ENCODE data around the gene TRIM29.

TRIM29 gene

DNA sequence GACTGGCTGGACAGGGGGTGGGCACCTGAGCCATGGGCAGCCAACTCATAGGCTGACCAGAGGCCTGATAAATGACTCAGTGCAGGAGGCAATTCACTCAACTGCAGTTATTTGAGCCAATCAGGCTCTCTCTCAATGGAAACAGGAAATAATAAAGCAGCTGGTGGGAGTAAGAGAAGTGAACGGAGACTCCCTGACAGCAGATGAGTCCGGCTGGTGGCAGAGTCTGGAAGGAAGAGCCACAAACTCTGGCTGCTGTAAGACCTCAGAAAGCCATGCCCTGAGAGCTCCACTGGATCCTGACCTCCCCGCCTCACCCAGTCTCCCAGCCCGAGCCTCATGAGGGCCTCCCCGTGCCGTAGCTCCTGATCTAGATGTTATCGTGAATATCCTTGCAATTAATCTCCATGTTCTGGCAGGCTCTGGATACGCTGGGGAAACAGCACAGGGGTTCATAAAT lies 69.8 kb downstream of the TRIM29 start:
- TF ChIP-seq TCF12 (IDR thresholded peaks at IDR 0.05; ENCODE audit: low read depth) (no peak), TAF1 (IDR thresholded peaks at IDR 0.05; ENCODE audit: low read depth) (no peak), CREB1 (IDR thresholded peaks at IDR 0.05; ENCODE audit: low read depth) (no peak), ZBTB7A (IDR thresholded peaks at IDR 0.05; ENCODE audit: low read depth) (no peak), EGR1 (IDR thresholded peaks at IDR 0.05) (no peak), NFIC (IDR thresholded peaks at IDR 0.05) (no peak), FOXM1 (IDR thresholded peaks at IDR 0.05; ENCODE audit: borderline replicate concordance, low read depth) (no peak), MAX (IDR thresholded peaks at IDR 0.05) (no peak), YY1 (IDR thresholded peaks at IDR 0.05; ENCODE audit: low read depth) (no peak), RAD21 (IDR thresholded peaks at IDR 0.05; ENCODE audit: low read depth) (no peak), TEAD4 (IDR thresholded peaks at IDR 0.05) (no peak), EP300 (IDR thresholded peaks at IDR 0.05; ENCODE audit: borderline replicate concordance) (no peak)
- TF ChIP-seq, protein P1, sequence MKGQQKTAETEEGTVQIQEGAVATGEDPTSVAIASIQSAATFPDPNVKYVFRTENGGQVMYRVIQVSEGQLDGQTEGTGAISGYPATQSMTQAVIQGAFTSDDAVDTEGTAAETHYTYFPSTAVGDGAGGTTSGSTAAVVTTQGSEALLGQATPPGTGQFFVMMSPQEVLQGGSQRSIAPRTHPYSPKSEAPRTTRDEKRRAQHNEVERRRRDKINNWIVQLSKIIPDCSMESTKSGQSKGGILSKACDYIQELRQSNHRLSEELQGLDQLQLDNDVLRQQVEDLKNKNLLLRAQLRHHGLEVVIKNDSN (IDR thresholded peaks at IDR 0.05), result no peak

GRCh38 chr11:120067438-120068113 lies 70.3 kb downstream of the TRIM29 start:
- TF ChIP-seq EP300 (IDR thresholded peaks at IDR 0.05; ENCODE audit: borderline replicate concordance) (no peak), TCF12 (IDR thresholded peaks at IDR 0.05; ENCODE audit: low read depth) (no peak), REST (IDR thresholded peaks at IDR 0.05; ENCODE audit: low read depth) (no peak), YY1 (IDR thresholded peaks at IDR 0.05; ENCODE audit: low read depth) (no peak), FOXM1 (IDR thresholded peaks at IDR 0.05; ENCODE audit: borderline replicate concordance, low read depth) (no peak), RAD21 (IDR thresholded peaks at IDR 0.05; ENCODE audit: low read depth) (no peak), CREB1 (IDR thresholded peaks at IDR 0.05; ENCODE audit: low read depth) (no peak), CEBPB (IDR thresholded peaks at IDR 0.05) (no peak), EGR1 (IDR thresholded peaks at IDR 0.05) (no peak), ZBTB7A (IDR thresholded peaks at IDR 0.05; ENCODE audit: low read depth) (no peak), TEAD4 (IDR thresholded peaks at IDR 0.05) (no peak), NFIC (IDR thresholded peaks at IDR 0.05) (no peak), TAF1 (IDR thresholded peaks at IDR 0.05; ENCODE audit: low read depth) (no peak), MAX (IDR thresholded peaks at IDR 0.05) (no peak)
- TF ChIP-seq, protein P1 (IDR thresholded peaks at IDR 0.05), result no peak

- no peak for TF ChIP-seq EGR1 (IDR thresholded peaks at IDR 0.05)
- TF ChIP-seq, protein P1 (IDR thresholded peaks at IDR 0.05), result no peak
- TF ChIP-seq CREB1 (IDR thresholded peaks at IDR 0.05; ENCODE audit: low read depth), result no peak
- no peak for TF ChIP-seq FOXM1 (IDR thresholded peaks at IDR 0.05; ENCODE audit: borderline replicate concordance, low read depth)
- TF ChIP-seq TAF1 (IDR thresholded peaks at IDR 0.05; ENCODE audit: low read depth), result no peak
- no peak for TF ChIP-seq MAX (IDR thresholded peaks at IDR 0.05)
- TF ChIP-seq ZBTB7A (IDR thresholded peaks at IDR 0.05; ENCODE audit: low read depth), result no peak
- TF ChIP-seq CEBPB (IDR thresholded peaks at IDR 0.05), result no peak
These were observed 71.0 kb downstream of the TRIM29 start for GRCh38 chr11:120066738-120067437.

GRCh38 chr11:120065876-120066275 lies 72.0 kb downstream of the TRIM29 start:
- no peak for TF ChIP-seq YY1 (IDR thresholded peaks at IDR 0.05; ENCODE audit: low read depth)
- TF ChIP-seq CEBPB (IDR thresholded peaks at IDR 0.05), result no peak
- TF ChIP-seq EGR1 (IDR thresholded peaks at IDR 0.05), result no peak
- TF ChIP-seq RAD21 (IDR thresholded peaks at IDR 0.05; ENCODE audit: low read depth), result no peak
- TF ChIP-seq MAX (IDR thresholded peaks at IDR 0.05), result no peak
- TF ChIP-seq CREB1 (IDR thresholded peaks at IDR 0.05; ENCODE audit: low read depth), result no peak
- no peak for TF ChIP-seq ZBTB7A (IDR thresholded peaks at IDR 0.05; ENCODE audit: low read depth)
- no peak for TF ChIP-seq REST (IDR thresholded peaks at IDR 0.05; ENCODE audit: low read depth)
- TF ChIP-seq TAF1 (IDR thresholded peaks at IDR 0.05; ENCODE audit: low read depth), result no peak
- TF ChIP-seq TCF12 (IDR thresholded peaks at IDR 0.05; ENCODE audit: low read depth), result no peak
- TF ChIP-seq TEAD4 (IDR thresholded peaks at IDR 0.05), result no peak
- TF ChIP-seq NFIC (IDR thresholded peaks at IDR 0.05), result no peak
- TF ChIP-seq, protein P1 (IDR thresholded peaks at IDR 0.05), result no peak
- no peak for TF ChIP-seq FOXM1 (IDR thresholded peaks at IDR 0.05; ENCODE audit: borderline replicate concordance, low read depth)
- no peak for TF ChIP-seq EP300 (IDR thresholded peaks at IDR 0.05; ENCODE audit: borderline replicate concordance)

Data from Ishikawa (cell line).